ENCODE results near the gene PRKN. TPM values are rescaled to one million over a fixed set of nuclear protein-coding genes. Genes with fewer than 3 reads are reported as not detected.

The PRKN gene
- total RNA-seq, 1 donor from 2014 or later, result 2.8 TPM

GRCh38 chr6:161445021-161445799 is 1282.4 kb downstream of the PRKN start:
- DNase-seq (ENCODE audit: low spot score), result no peak
- H3K4me1 Mint-ChIP-seq, result peaks cover 72% of the 10 kb centered on the region
- H3K4me3 Mint-ChIP-seq, result peak overlapping the region; percentile 62
- H4K20me1 ChIP-seq (ENCODE audit: low read depth), result no peaks in the 10 kb centered on the region
- H3K27me3 ChIP-seq, result no peaks in the 10 kb centered on the region
- H3F3A ChIP-seq (ENCODE audit: low read depth), result peaks cover 30% of the 10 kb centered on the region
- no peaks in the 10 kb centered on the region for H3K79me2 ChIP-seq (ENCODE audit: low read depth)
- H3K36me3 Mint-ChIP-seq, result peaks cover 2% of the 10 kb centered on the region
- H3K4me2 ChIP-seq, result no peak overlapping the region
- H3K4me3 ChIP-seq, result no peak overlapping the region
- H3K9ac ChIP-seq, result no peak overlapping the region
- no peaks in the 10 kb centered on the region for H3K9me3 ChIP-seq (ENCODE audit: low read depth)
- H3K4me1 ChIP-seq, result peaks cover 47% of the 10 kb centered on the region
- peaks cover 3% of the 10 kb centered on the region for H3K27me3 Mint-ChIP-seq (ENCODE audit: insufficient read depth, low read depth)
- H3K36me3 ChIP-seq, result no peaks in the 10 kb centered on the region
- H3K9me3 Mint-ChIP-seq, result peaks cover 9% of the 10 kb centered on the region
- TF ChIP-seq EZH2 (IDR thresholded peaks at IDR 0.05) (no peak), EZH2phosphoT487 (IDR thresholded peaks at IDR 0.05) (no peak)
- TF ChIP-seq, protein P1, sequence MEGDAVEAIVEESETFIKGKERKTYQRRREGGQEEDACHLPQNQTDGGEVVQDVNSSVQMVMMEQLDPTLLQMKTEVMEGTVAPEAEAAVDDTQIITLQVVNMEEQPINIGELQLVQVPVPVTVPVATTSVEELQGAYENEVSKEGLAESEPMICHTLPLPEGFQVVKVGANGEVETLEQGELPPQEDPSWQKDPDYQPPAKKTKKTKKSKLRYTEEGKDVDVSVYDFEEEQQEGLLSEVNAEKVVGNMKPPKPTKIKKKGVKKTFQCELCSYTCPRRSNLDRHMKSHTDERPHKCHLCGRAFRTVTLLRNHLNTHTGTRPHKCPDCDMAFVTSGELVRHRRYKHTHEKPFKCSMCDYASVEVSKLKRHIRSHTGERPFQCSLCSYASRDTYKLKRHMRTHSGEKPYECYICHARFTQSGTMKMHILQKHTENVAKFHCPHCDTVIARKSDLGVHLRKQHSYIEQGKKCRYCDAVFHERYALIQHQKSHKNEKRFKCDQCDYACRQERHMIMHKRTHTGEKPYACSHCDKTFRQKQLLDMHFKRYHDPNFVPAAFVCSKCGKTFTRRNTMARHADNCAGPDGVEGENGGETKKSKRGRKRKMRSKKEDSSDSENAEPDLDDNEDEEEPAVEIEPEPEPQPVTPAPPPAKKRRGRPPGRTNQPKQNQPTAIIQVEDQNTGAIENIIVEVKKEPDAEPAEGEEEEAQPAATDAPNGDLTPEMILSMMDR (IDR thresholded peaks at IDR 0.05), result no peak
- peak overlapping the region; percentile 94 for H3K27ac Mint-ChIP-seq
- H2AFZ ChIP-seq (replicated peaks), result no peak overlapping the region
- no peak overlapping the region for H3K27ac ChIP-seq

DNA sequence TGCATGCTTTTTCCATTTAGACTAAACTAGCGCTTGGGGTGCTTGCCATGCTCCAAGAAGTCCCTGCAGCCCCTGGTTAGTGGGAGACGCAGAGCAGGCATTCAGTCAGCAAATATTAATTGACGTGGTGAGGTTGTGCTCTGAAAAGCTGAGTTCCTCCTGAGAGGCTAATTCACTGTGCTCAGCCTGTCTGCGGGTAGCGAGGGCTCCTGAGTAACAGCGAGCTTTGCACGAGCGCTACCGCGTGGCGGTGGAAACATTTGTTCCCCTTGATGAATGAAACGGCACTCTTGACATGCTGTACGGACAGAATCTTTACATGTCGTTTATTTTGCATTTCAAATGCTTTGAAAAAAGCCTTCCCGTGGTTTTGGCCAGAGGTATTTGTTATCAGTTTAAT is 1283.1 kb downstream of the PRKN start:
- TF ChIP-seq EZH2 (IDR thresholded peaks at IDR 0.05) (no peak), EZH2phosphoT487 (IDR thresholded peaks at IDR 0.05) (no peak)
- TF ChIP-seq, protein P1 (IDR thresholded peaks at IDR 0.05), result peak; percentile 22
- Mint-ChIP-seq H3K4me3 (peak overlapping the region; percentile 54), H3K9me3 (peaks cover 11% of the 10 kb centered on the region), H3K27ac (peak overlapping the region; percentile 98), H3K27me3 (ENCODE audit: insufficient read depth, low read depth) (peaks cover 3% of the 10 kb centered on the region), H3K36me3 (peaks cover 4% of the 10 kb centered on the region), H3K4me1 (peaks cover 76% of the 10 kb centered on the region)
- no peaks in the 10 kb centered on the region for H3K27me3 ChIP-seq
- H3K27ac ChIP-seq, result no peak overlapping the region
- H3K36me3 ChIP-seq, result no peaks in the 10 kb centered on the region
- no peak overlapping the region for H3K9ac ChIP-seq
- H3K4me1 ChIP-seq, result peaks cover 48% of the 10 kb centered on the region
- peak overlapping the region; percentile 83 for H2AFZ ChIP-seq (replicated peaks)
- H3F3A ChIP-seq (ENCODE audit: low read depth), result peaks cover 30% of the 10 kb centered on the region
- H4K20me1 ChIP-seq (ENCODE audit: low read depth), result no peaks in the 10 kb centered on the region
- DNase-seq (ENCODE audit: low spot score), result peak; percentile 55
- H3K9me3 ChIP-seq (ENCODE audit: low read depth), result no peaks in the 10 kb centered on the region
- H3K4me2 ChIP-seq, result peak overlapping the region; percentile 37
- no peak overlapping the region for H3K4me3 ChIP-seq
- no peaks in the 10 kb centered on the region for H3K79me2 ChIP-seq (ENCODE audit: low read depth)

DNA sequence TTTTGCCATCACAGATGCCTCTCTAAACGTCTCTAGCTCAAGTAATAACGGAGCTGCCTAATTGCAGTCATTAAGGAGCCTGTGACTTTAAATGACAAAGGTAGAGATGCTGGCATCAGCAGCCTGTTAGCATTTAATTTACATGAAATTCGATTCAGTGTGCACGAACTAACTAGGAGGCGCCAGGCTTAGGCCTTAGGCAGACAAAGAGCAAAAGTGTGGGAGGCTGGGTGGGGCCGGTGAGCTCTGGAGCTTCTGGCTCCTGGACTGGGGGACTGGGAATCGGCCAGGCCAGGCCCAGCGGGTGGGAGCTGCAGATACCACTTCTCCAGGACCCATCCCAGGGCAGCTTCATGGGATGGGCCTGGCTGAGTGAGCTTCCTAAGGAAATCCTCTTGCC is 1283.7 kb downstream of the PRKN start:
- no peak overlapping the region for H3K9ac ChIP-seq
- H2AFZ ChIP-seq (replicated peaks), result peak overlapping the region; percentile 83
- no peak overlapping the region for H3K27ac ChIP-seq
- TF ChIP-seq, protein P1 (IDR thresholded peaks at IDR 0.05), result no peak
- no peak for TF ChIP-seq EZH2phosphoT487 (IDR thresholded peaks at IDR 0.05)
- Mint-ChIP-seq H3K9me3 (peaks cover 11% of the 10 kb centered on the region), H3K4me1 (peaks cover 77% of the 10 kb centered on the region), H3K36me3 (peaks cover 4% of the 10 kb centered on the region), H3K4me3 (no peak overlapping the region), H3K27me3 (ENCODE audit: insufficient read depth, low read depth) (peaks cover 3% of the 10 kb centered on the region), H3K27ac (no peak overlapping the region)
- no peaks in the 10 kb centered on the region for H3K36me3 ChIP-seq
- H3F3A ChIP-seq (ENCODE audit: low read depth), result peaks cover 30% of the 10 kb centered on the region
- peak overlapping the region; percentile 37 for H3K4me2 ChIP-seq
- peaks cover 54% of the 10 kb centered on the region for H3K4me1 ChIP-seq
- no peaks in the 10 kb centered on the region for H4K20me1 ChIP-seq (ENCODE audit: low read depth)
- H3K9me3 ChIP-seq (ENCODE audit: low read depth), result no peaks in the 10 kb centered on the region
- H3K27me3 ChIP-seq, result no peaks in the 10 kb centered on the region
- no peaks in the 10 kb centered on the region for H3K79me2 ChIP-seq (ENCODE audit: low read depth)
- H3K4me3 ChIP-seq, result no peak overlapping the region
- peak; percentile 62 for DNase-seq (ENCODE audit: low spot score)

All from neural progenitor cell (in vitro differentiated cells).